ENCODE results near the gene MARF1. TPM values are rescaled to one million over a fixed set of nuclear protein-coding genes. Genes with fewer than 3 reads are reported as not detected.

The MARF1 gene
- total RNA-seq, 6 donors from 2014 or later = 27.2 to 94.3 (median 71.3) TPM

- TF ChIP-seq POLR2AphosphoS5 (IDR thresholded peaks at IDR 0.05) (no peak), POLR2A (IDR thresholded peaks at IDR 0.05) (no peak), CTCF (IDR thresholded peaks at IDR 0.05) (no peak), EP300 (IDR thresholded peaks at IDR 0.05) (no peak)
- Histone ChIP-seq H3K27ac (peak overlapping the region in 2 of 4 donors; percentile 26 to 48), H3K4me3 (no peak overlapping the region), H3K27me3 (no peaks in the 10 kb centered on the region), H3K36me3 (peaks cover 42 to 80% (median 58%) of the 10 kb centered on the region in 4 donors), H3K4me1 (peaks cover 12 to 22% (median 16%) of the 10 kb centered on the region in 4 donors), H3K9me3 (no peaks in the 10 kb centered on the region)
- ATAC-seq (ENCODE audit: low FRiP score in 2 of 2) = no peak
- no peak for DNase-seq
These were observed 6.5 kb downstream of the MARF1 start for GRCh38 chr16:15636392-15636873.

- Histone ChIP-seq H3K27me3 (no peaks in the 10 kb centered on the region), H3K36me3 (peaks cover 42 to 85% (median 63%) of the 10 kb centered on the region in 4 donors), H3K4me1 (peaks cover 7 to 17% (median 11%) of the 10 kb centered on the region in 4 donors), H3K9me3 (no peaks in the 10 kb centered on the region), H3K4me3 (no peak overlapping the region), H3K27ac (peak overlapping the region in 2 of 4 donors; percentile 14 to 26)
- DNase-seq (no peak), ATAC-seq (ENCODE audit: low FRiP score in 2 of 2) (no peak)
- TF ChIP-seq EP300 (IDR thresholded peaks at IDR 0.05) = no peak
- no peak for TF ChIP-seq POLR2AphosphoS5 (IDR thresholded peaks at IDR 0.05)
- TF ChIP-seq CTCF (IDR thresholded peaks at IDR 0.05) = no peak
- no peak for TF ChIP-seq POLR2A (IDR thresholded peaks at IDR 0.05)
- WGBS, 2 donors = 94 to 95% methylated on average over 8 to 9 of the region's 9 CpGs
These were observed 7.0 kb downstream of the MARF1 start for GRCh38 chr16:15635926-15636325.

GRCh38 chr16:15631730-15632409, 11.1 kb downstream of the MARF1 start:
- no peak for TF ChIP-seq CTCF (IDR thresholded peaks at IDR 0.05)
- TF ChIP-seq EP300 (IDR thresholded peaks at IDR 0.05) = no peak
- TF ChIP-seq POLR2AphosphoS5 (IDR thresholded peaks at IDR 0.05) = no peak
- TF ChIP-seq POLR2A (IDR thresholded peaks at IDR 0.05) = no peak
- 100% methylated on average over 2 of the region's 2 CpGs for WGBS, 2 donors
- peaks cover 0 to 4% (median under 1%) of the 10 kb centered on the region in 4 donors for H3K4me1 ChIP-seq
- H3K27me3 ChIP-seq = no peaks in the 10 kb centered on the region
- H3K27ac ChIP-seq = no peak overlapping the region
- H3K36me3 ChIP-seq = peaks cover 24 to 91% (median 55%) of the 10 kb centered on the region in 4 donors
- ATAC-seq (ENCODE audit: low FRiP score in 2 of 2) (no peak), DNase-seq (no peak)
- no peaks in the 10 kb centered on the region for H3K9me3 ChIP-seq
- H3K4me3 ChIP-seq = no peak overlapping the region

DNA sequence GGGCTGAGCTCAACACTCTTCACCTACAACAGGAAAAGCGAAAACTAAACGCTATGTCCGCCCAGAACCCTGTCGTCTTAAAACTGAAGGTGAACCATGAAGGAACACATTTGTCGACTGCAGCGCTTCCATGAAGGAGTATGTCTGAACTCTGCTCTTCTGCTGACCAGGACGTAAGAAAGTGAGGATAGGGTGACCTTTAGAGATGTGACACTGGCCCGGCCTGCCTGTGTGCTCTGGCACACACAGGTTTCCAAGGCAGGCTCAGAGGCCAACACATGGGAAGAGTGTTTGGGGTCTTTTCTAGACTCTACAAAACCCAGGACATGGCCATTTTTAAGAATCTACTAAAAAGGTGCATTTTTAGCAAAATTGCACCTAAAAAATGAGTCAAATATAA, 21.1 kb downstream of the MARF1 start:
- no peak for DNase-seq
- TF ChIP-seq EP300 (IDR thresholded peaks at IDR 0.05) (no peak), POLR2AphosphoS5 (IDR thresholded peaks at IDR 0.05) (no peak)
- Histone ChIP-seq H3K9me3 (no peaks in the 10 kb centered on the region), H3K36me3 (peaks cover 48 to 95% (median 73%) of the 10 kb centered on the region in 4 donors), H3K4me1 (no peaks in the 10 kb centered on the region), H3K27ac (no peak overlapping the region), H3K4me3 (no peak overlapping the region), H3K27me3 (no peaks in the 10 kb centered on the region)
- no peak for ATAC-seq (ENCODE audit: low FRiP score in 2 of 2)
- 81 to 95% methylated on average over 8 of the region's 8 CpGs for WGBS, 2 donors

- Histone ChIP-seq H3K4me3 (no peak overlapping the region), H3K27me3 (no peaks in the 10 kb centered on the region), H3K9me3 (no peaks in the 10 kb centered on the region), H3K4me1 (no peaks in the 10 kb centered on the region), H3K27ac (no peak overlapping the region), H3K36me3 (peaks cover 52 to 100% (median 78%) of the 10 kb centered on the region in 4 donors)
- TF ChIP-seq POLR2A (IDR thresholded peaks at IDR 0.05) (no peak), EP300 (IDR thresholded peaks at IDR 0.05) (no peak), CTCF (IDR thresholded peaks at IDR 0.05) (no peak), POLR2AphosphoS5 (IDR thresholded peaks at IDR 0.05) (no peak)
- DNase-seq (no peak), ATAC-seq (ENCODE audit: low FRiP score in 2 of 2) (no peak)
- WGBS, 2 donors = 80 to 84% methylated on average over 4 of the region's 4 CpGs
These were observed 21.5 kb downstream of the MARF1 start for GRCh38 chr16:15621456-15621855.

Measured in upper lobe of left lung (tissue), 6 donors.